ENCODE data around the gene AIRE. TPM values are rescaled to one million over a fixed set of nuclear protein-coding genes. Genes with fewer than 3 reads are reported as not detected.

Gene AIRE
- total RNA-seq, 1 experiment from 2014 or later: 0.09 TPM

GRCh38 chr21:44299458-44300261 lies 14.0 kb downstream of the AIRE start, which contains the start of gene PFKL (continued):
- TF ChIP-seq AR (CRISPR knock-in tag; IDR thresholded peaks at IDR 0.05) (no peak), ZMAT4 (CRISPR knock-in tag; IDR thresholded peaks at IDR 0.05) (no peak), PREB (CRISPR knock-in tag; IDR thresholded peaks at IDR 0.05; ENCODE audit: borderline replicate concordance) (no peak), MLX (CRISPR knock-in tag; IDR thresholded peaks at IDR 0.05) (no peak), ZSCAN18 (CRISPR knock-in tag; IDR thresholded peaks at IDR 0.05) (no peak), ATF3 (CRISPR knock-in tag; conservative IDR thresholded peaks at IDR 0.05) (no peak), USF2 (CRISPR knock-in tag; IDR thresholded peaks at IDR 0.05) (peak; percentile 36; the same call in 1 of the 2 replicates), AFF4 (CRISPR knock-in tag; IDR thresholded peaks at IDR 0.05; ENCODE audit: borderline replicate concordance) (no peak), SMAD4 (CRISPR knock-in tag; IDR thresholded peaks at IDR 0.05) (no peak), OVOL2 (CRISPR knock-in tag; IDR thresholded peaks at IDR 0.05; ENCODE audit: borderline replicate concordance) (no peak), CDX4 (CRISPR knock-in tag; IDR thresholded peaks at IDR 0.05; ENCODE audit: borderline replicate concordance) (no peak), ZNF219 (CRISPR knock-in tag; IDR thresholded peaks at IDR 0.05; ENCODE audit: borderline replicate concordance) (no peak), NFYB (CRISPR knock-in tag; conservative IDR thresholded peaks at IDR 0.05; ENCODE audit: low read depth) (no peak), E2F4 (CRISPR knock-in tag; IDR thresholded peaks at IDR 0.05; ENCODE audit: borderline replicate concordance, low read depth) (no peak), ZNF317 (CRISPR knock-in tag; IDR thresholded peaks at IDR 0.05; ENCODE audit: borderline replicate concordance, low read depth) (no peak), ZNF416 (CRISPR knock-in tag; IDR thresholded peaks at IDR 0.05) (no peak), ZNF512 (CRISPR knock-in tag; IDR thresholded peaks at IDR 0.05; ENCODE audit: borderline replicate concordance) (no peak), ZNF232 (CRISPR knock-in tag; IDR thresholded peaks at IDR 0.05) (no peak), CBFB (CRISPR knock-in tag; IDR thresholded peaks at IDR 0.05; ENCODE audit: low read depth) (no peak), ZNF138 (CRISPR knock-in tag; conservative IDR thresholded peaks at IDR 0.05) (no peak), RORB (CRISPR knock-in tag; IDR thresholded peaks at IDR 0.05) (no peak), GTF2I (CRISPR knock-in tag; conservative IDR thresholded peaks at IDR 0.05) (no peak)
